ENCODE measurements around the gene GLS2.

DNA sequence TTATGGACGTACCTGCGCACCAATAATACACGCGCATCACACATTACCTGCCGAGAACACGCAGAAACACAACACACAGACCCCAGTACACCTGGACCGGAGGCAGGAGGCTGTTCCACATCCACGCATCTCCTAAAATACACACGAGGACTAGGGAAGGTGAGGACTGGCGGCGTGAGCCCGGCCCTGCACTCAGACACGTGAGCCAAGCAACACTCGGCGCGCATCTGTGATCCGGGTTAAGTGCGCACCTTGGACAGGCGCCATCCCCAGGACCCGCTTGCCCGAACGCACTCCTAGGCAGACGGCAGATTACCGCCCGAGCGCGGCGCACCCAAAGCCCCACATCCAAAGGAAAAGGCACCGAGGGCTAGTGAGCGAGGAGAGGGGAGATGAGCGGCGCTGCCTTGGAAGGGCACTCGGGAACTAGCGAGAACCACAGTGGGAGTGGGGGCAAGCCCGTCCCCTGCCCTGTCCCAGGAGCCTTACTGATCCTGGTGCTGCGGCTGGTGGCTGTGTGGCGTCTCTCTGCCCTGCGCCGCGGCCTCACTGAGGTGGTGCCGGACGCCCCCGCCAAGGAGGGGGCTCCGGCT, 417 bp downstream of the GLS2 start:
- TF ChIP-seq, protein P1, sequence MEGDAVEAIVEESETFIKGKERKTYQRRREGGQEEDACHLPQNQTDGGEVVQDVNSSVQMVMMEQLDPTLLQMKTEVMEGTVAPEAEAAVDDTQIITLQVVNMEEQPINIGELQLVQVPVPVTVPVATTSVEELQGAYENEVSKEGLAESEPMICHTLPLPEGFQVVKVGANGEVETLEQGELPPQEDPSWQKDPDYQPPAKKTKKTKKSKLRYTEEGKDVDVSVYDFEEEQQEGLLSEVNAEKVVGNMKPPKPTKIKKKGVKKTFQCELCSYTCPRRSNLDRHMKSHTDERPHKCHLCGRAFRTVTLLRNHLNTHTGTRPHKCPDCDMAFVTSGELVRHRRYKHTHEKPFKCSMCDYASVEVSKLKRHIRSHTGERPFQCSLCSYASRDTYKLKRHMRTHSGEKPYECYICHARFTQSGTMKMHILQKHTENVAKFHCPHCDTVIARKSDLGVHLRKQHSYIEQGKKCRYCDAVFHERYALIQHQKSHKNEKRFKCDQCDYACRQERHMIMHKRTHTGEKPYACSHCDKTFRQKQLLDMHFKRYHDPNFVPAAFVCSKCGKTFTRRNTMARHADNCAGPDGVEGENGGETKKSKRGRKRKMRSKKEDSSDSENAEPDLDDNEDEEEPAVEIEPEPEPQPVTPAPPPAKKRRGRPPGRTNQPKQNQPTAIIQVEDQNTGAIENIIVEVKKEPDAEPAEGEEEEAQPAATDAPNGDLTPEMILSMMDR (IDR thresholded peaks at IDR 0.05), result no peak
- TF ChIP-seq POLR2A (IDR thresholded peaks at IDR 0.05) (no peak), POLR2AphosphoS5 (IDR thresholded peaks at IDR 0.05) (no peak)

Data from prostate gland (tissue), 2 donors.